Measurements from ENCODE around the gene PDCD1LG2. TPM values are rescaled to one million over a fixed set of nuclear protein-coding genes. Genes with fewer than 3 reads are reported as not detected.

Gene PDCD1LG2
- total RNA-seq, 1 experiment from 2014 or later, result not detected

- DNase-seq (ENCODE audit: low read depth, low spot score) (no peak), ATAC-seq (no peak)
- Histone ChIP-seq H3K27me3 (ENCODE audit: control insufficient read depth, insufficient read depth, low read length) (no peaks in the 10 kb centered on the region), H3K4me1 (ENCODE audit: control insufficient read depth, insufficient read depth, low read length) (no peaks in the 10 kb centered on the region), H3K27ac (ENCODE audit: low read length) (no peak overlapping the region), H3K4me3 (ENCODE audit: low read depth in 2 of 2, low read length in 2 of 2) (no peak overlapping the region), H3K9me3 (ENCODE audit: control insufficient read depth, insufficient read depth, low read depth, low read length) (no peaks in the 10 kb centered on the region), H3K36me3 (ENCODE audit: control insufficient read depth, insufficient read depth, low read length) (no peaks in the 10 kb centered on the region)
- in situ Hi-C loops (cut with HindIII; ENCODE audit: low pct_unique_long_range_greater_than_20kb, low sequenced_read_pairs) (no loop called here), intact Hi-C loops (cut with micrococcal nuclease; ENCODE audit: unreplicated experiment) (no loop called here)
- CTCF ChIA-PET, result no interaction called here
- no TSS peak for BruUV-seq (replicated peaks)
- TF ChIP-seq CTCF (IDR thresholded peaks at IDR 0.05), result no peak
- no peak for TF ChIP-seq POLR2AphosphoS5 (IDR thresholded peaks at IDR 0.05; ENCODE audit: low read depth, low read length)
- TF ChIP-seq TCF7L2 (IDR thresholded peaks at IDR 0.05; ENCODE audit: low read depth, low read length), result no peak
- no peak for TF ChIP-seq SIN3A (IDR thresholded peaks at IDR 0.05; ENCODE audit: borderline replicate concordance, insufficient read depth, low read depth, low read length)
- TF ChIP-seq REST (IDR thresholded peaks at IDR 0.05; ENCODE audit: insufficient read depth in 1 of 2, low read depth in 2 of 2, low read length in 1 of 2), result no peak
- POLR2A ChIA-PET, result interaction anchor here (0.6 kb wide), 1 partner anchor 128 kb away, joined by 3 read pairs; no protein-coding TSS in a partner anchor
These were observed 103.9 kb downstream of the PDCD1LG2 start for GRCh38 chr9:5614192-5614591.

- CTCF ChIA-PET, result no interaction called here
- Histone ChIP-seq H3K36me3 (ENCODE audit: control insufficient read depth, insufficient read depth, low read length) (no peaks in the 10 kb centered on the region), H3K27me3 (ENCODE audit: control insufficient read depth, insufficient read depth, low read length) (no peaks in the 10 kb centered on the region), H3K4me3 (ENCODE audit: low read depth in 2 of 2, low read length in 2 of 2) (no peak overlapping the region), H3K27ac (ENCODE audit: low read length) (no peak overlapping the region), H3K4me1 (ENCODE audit: control insufficient read depth, insufficient read depth, low read length) (no peaks in the 10 kb centered on the region), H3K9me3 (ENCODE audit: control insufficient read depth, insufficient read depth, low read depth, low read length) (no peaks in the 10 kb centered on the region)
- TF ChIP-seq SIN3A (IDR thresholded peaks at IDR 0.05; ENCODE audit: borderline replicate concordance, insufficient read depth, low read depth, low read length), result no peak
- no peak for TF ChIP-seq POLR2AphosphoS5 (IDR thresholded peaks at IDR 0.05; ENCODE audit: low read depth, low read length)
- no peak for TF ChIP-seq REST (IDR thresholded peaks at IDR 0.05; ENCODE audit: insufficient read depth in 1 of 2, low read depth in 2 of 2, low read length in 1 of 2)
- TF ChIP-seq CTCF (IDR thresholded peaks at IDR 0.05), result no peak
- TF ChIP-seq TCF7L2 (IDR thresholded peaks at IDR 0.05; ENCODE audit: low read depth, low read length), result no peak
- DNase-seq (ENCODE audit: low read depth, low spot score) (no peak), ATAC-seq (no peak)
- intact Hi-C loops (cut with micrococcal nuclease; ENCODE audit: unreplicated experiment) (no loop called here), in situ Hi-C loops (cut with HindIII; ENCODE audit: low pct_unique_long_range_greater_than_20kb, low sequenced_read_pairs) (no loop called here)
- BruUV-seq (replicated peaks), result no TSS peak
- POLR2A ChIA-PET, result interaction anchor here (0.6 kb wide), 1 partner anchor 129 kb away, joined by 3 read pairs; no protein-coding TSS in a partner anchor
These were observed 104.7 kb downstream of the PDCD1LG2 start for GRCh38 chr9:5614985-5615384.

All from Panc1 (cell line).